ENCODE data around the gene LPAR1.

Gene LPAR1

DNA sequence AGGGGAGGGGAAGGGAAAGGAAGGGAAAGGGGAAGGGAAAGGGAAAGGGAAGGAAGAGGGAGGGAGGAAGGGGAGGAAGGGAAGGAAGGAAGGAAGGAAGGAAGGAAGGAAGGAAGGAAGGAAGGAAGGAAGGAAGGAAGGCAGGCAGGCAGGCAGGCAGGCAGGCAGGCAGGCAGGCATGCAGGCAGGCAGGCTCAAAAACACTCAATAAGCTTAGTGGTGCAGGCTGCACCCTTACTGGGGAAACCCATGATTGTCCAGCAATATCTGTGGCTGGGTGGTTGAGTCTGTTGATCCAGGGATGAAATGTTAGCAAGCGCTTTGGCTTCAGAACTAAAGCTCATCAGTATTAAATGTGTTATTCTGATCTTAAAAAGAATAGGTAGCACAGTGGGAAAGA is 145.6 kb downstream of the LPAR1 start:
- TF ChIP-seq ZFX (IDR thresholded peaks at IDR 0.05) (no peak), CTCF (conservative IDR thresholded peaks at IDR 0.05) (no peak)
- no peak overlapping the region for H3K27ac ChIP-seq

DNA sequence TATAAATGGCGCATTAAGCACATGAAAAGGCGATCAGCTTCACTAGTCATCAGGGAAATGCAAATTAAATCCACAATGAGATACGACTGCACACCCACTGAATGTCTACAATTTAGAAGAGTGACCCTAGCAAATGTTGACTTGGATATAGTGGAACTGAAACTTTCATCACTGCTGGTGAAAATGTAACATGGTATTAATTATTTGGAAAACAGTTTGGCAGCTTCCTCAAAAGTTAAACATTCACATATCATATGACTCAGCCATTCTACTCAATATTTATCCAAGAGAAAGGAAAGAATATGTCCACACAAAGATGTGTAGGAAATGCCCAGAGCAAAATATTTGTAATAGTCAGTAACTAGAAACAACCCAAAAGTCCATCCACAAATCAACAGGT is 146.5 kb downstream of the LPAR1 start:
- no peak overlapping the region for H3K27ac ChIP-seq
- TF ChIP-seq CTCF (conservative IDR thresholded peaks at IDR 0.05) (no peak), ZFX (IDR thresholded peaks at IDR 0.05) (no peak)

DNA sequence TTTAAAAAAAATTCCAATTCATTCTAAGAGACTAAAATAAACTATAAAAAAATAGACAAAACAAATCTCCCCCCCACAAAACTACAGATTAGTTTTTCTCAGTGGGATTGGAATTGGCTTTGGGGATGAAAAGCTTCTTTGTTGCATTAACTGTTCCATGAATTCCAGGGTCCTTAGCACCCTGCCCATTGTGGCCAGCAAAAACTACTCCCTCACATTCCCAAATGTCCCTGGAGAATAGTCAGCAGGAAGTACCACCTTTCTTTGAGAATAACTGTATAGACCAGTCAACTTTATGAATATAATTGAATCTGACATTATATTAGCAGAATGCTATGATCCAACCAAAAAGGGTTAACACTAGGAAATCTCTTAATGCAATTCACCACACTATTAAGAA is 147.9 kb downstream of the LPAR1 start:
- TF ChIP-seq ZFX (IDR thresholded peaks at IDR 0.05) (no peak), CTCF (conservative IDR thresholded peaks at IDR 0.05) (no peak)
- no peak overlapping the region for H3K27ac ChIP-seq

- H3K27ac ChIP-seq: no peak overlapping the region
- TF ChIP-seq CTCF (conservative IDR thresholded peaks at IDR 0.05) (no peak), ZFX (IDR thresholded peaks at IDR 0.05) (no peak)
Measured at GRCh38 chr9:110887276-110887675, 151.0 kb downstream of the LPAR1 start.

- no peak for TF ChIP-seq CTCF (conservative IDR thresholded peaks at IDR 0.05)
- no peak for TF ChIP-seq ZFX (IDR thresholded peaks at IDR 0.05)
- H3K27ac ChIP-seq: no peak overlapping the region
Measured at GRCh38 chr9:110886832-110887231, 151.4 kb downstream of the LPAR1 start.

- no peak overlapping the region for H3K27ac ChIP-seq
- no peak for TF ChIP-seq ZFX (IDR thresholded peaks at IDR 0.05)
- no peak for TF ChIP-seq CTCF (conservative IDR thresholded peaks at IDR 0.05)
Measured at GRCh38 chr9:110880189-110880588, 158.1 kb downstream of the LPAR1 start.

DNA sequence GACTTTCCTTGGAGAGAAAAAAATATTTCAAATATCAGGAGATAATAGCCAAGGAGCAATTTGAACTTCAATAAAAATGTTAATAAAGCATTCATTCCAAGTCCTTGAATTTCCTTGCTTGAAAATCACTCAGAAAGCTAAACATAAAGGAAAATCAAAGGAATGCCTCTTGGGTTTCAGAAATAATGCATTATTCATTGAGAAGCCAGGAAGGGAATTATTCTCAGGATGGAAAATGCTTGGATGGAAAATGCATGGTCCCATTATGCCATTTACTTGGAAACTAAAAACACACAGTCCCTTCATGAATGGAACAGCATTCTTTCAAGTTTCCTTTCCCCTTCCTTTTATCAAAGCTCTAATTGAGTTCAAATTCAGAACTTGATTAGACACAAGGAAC is 160.9 kb downstream of the LPAR1 start:
- TF ChIP-seq CTCF (conservative IDR thresholded peaks at IDR 0.05): no peak
- TF ChIP-seq ZFX (IDR thresholded peaks at IDR 0.05): no peak
- H3K27ac ChIP-seq: no peak overlapping the region
